Tibial nerve (tissue), 4 donors: ENCODE results near the gene ADIRF.
"Not testable (repeated sequence)": the region's sequence is repeated elsewhere in the genome, so short reads cannot be mapped to it uniquely, and the experiment has no call there.

ENCODE experiments used
- CTCF ChIP-seq, 5 experiments: fragments of 200-600 bp in 3 of 5; fragments of 450-650 bp in 2 of 5; sonication (generic) in 3 of 5; IDR thresholded peaks; one replicate each; pipeline ENCODE4 v1.5.1; 2016 to 2019; ENCODE audit warnings: antibody characterized with exemption in 5 of 5, mild to moderate bottlenecking in 3 of 5, moderate library complexity in 2 of 5
- EP300 ChIP-seq, 2 donors: sonication (generic); formaldehyde crosslinking; IDR thresholded peaks; one replicate each; pipeline ENCODE4 v1.6.1; 2017; ENCODE audit warnings: antibody characterized with exemption in 2 of 2, mild to moderate bottlenecking in 1 of 2
- POLR2A ChIP-seq, 2 donors: fragments of 450-650 bp; IDR thresholded peaks; one replicate each; pipeline ENCODE4 v1.6.1; 2017; ENCODE audit warnings: antibody characterized with exemption in 2 of 2, mild to moderate bottlenecking in 2 of 2, moderate library complexity in 2 of 2

GRCh38 chr10:86984498-86984897 lies 16.2 kb downstream of the ADIRF start:
- not testable (repeated sequence) for TF ChIP-seq CTCF, POLR2A, EP300 (IDR thresholded peaks at IDR 0.05)
